H1 (cell line): ENCODE data around the gene DAPK1. TPM values are rescaled to one million over a fixed set of nuclear protein-coding genes. Genes with fewer than 3 reads are reported as not detected.

ENCODE experiments used
- CTCF ChIA-PET: fragments of 300-600 bp; sonication (Branson Sonifier 250); formaldehyde crosslinking; loops from one replicate; lab custom pipeline; 2021; ENCODE audit not compliant: partially characterized antibody; lab: Charles Lee
- POLR2A ChIA-PET: fragments of 300-600 bp; sonication (Branson Sonifier 250); formaldehyde crosslinking; loops from one replicate; lab custom pipeline; 2021; ENCODE audit warnings: inconsistent platforms; ENCODE audit not compliant: partially characterized antibody; lab: Charles Lee
- DNase-seq, 2 experiments: peaks; one replicate each; pipeline versions ENCODE4 v3.0.0 to v3.0.0-alpha.2; 2010 to 2022; ENCODE audit warnings: low spot score in 2 of 2, low read depth in 1 of 2, mixed read lengths in 1 of 2
- FAIRE-seq: peaks from 2 replicates; lab custom pipeline; 2011; peaks lifted over from hg19 to GRCh38; lab: Jason Lieb, UNC
- H2AFZ ChIP-seq: 2 replicates; pipeline ENCODE4 v1.8.1; 2012; ENCODE audit warnings: low read length, inconsistent platforms
- H2AK5ac ChIP-seq: 2 replicates; pipeline ENCODE4 v1.6.1; 2013; ENCODE audit warnings: low read depth, low read length
- H2BK120ac ChIP-seq: replicated peaks from 2 replicates; pipeline ENCODE3; 2013; ENCODE audit warnings: low read depth, low read length, inconsistent platforms
- H2BK12ac ChIP-seq: 2 replicates; pipeline ENCODE4 v1.6.1; 2013; ENCODE audit warnings: low read depth, low read length
- H2BK15ac ChIP-seq: 2 replicates; pipeline ENCODE4 v1.6.1; 2013; ENCODE audit warnings: low read length
- H2BK20ac ChIP-seq: 2 replicates; pipeline ENCODE4 v1.6.1; 2013; ENCODE audit warnings: low read length
- H2BK5ac ChIP-seq: 2 replicates; pipeline ENCODE4 v1.6.1; 2013; ENCODE audit warnings: low read depth, low read length
- H3K14ac ChIP-seq: 2 replicates; pipeline ENCODE4 v1.6.1; 2013; ENCODE audit warnings: inconsistent platforms; ENCODE audit not compliant: insufficient read length
- H3K18ac ChIP-seq: 2 replicates; pipeline ENCODE4 v1.6.1; 2013; ENCODE audit warnings: low read length; ENCODE audit errors: extremely low read depth
- H3K23ac ChIP-seq: 2 replicates; pipeline ENCODE4 v1.6.1; 2013; ENCODE audit warnings: inconsistent platforms; ENCODE audit not compliant: insufficient read length
- H3K23me2 ChIP-seq: 2 replicates; pipeline ENCODE4 v1.6.1; 2013; ENCODE audit warnings: low read depth, low read length
- H3K27ac ChIP-seq: 2 replicates; pipeline ENCODE4 v1.6.1; 2011; ENCODE audit warnings: low read depth, low read length, inconsistent platforms
- H3K27me3 ChIP-seq, 4 experiments: replicated peaks in 1 of 4; 1 replicate in 1 of 4; 2 replicates in 3 of 4; pipeline versions ENCODE4 v1.6.1 to v1.8.1; 2011 to 2013; ENCODE audit warnings: low read length in 3 of 4, mild to moderate bottlenecking in 3 of 4, inconsistent platforms in 2 of 4, mixed read lengths in 2 of 4, moderate library complexity in 1 of 4; ENCODE audit not compliant: control insufficient read depth in 3 of 4, insufficient read depth in 3 of 4; ENCODE audit errors: extremely low read depth in 1 of 4
- H3K36me3 ChIP-seq, 4 experiments: 2 replicates each; pipeline versions ENCODE4 v1.6.1 to v1.8.1; 2011 to 2013; ENCODE audit warnings: mild to moderate bottlenecking in 4 of 4, low read length in 3 of 4, moderate library complexity in 2 of 4, control low read depth in 1 of 4, inconsistent platforms in 1 of 4; ENCODE audit not compliant: insufficient read depth in 4 of 4, control insufficient read depth in 2 of 4
- H3K4ac ChIP-seq: replicated peaks from 2 replicates; pipeline ENCODE3; 2013; ENCODE audit warnings: low read length, low read depth, mixed read lengths, inconsistent platforms; ENCODE audit not compliant: insufficient read length
- H3K4me1 ChIP-seq, 4 experiments: replicated peaks in 1 of 4; 1 replicate in 1 of 4; 2 replicates in 3 of 4; pipeline versions ENCODE4 v1.6.1 to v1.8.1; 2011 to 2013; ENCODE audit warnings: low read length in 3 of 4, inconsistent platforms in 2 of 4, mixed read lengths in 1 of 4; ENCODE audit not compliant: insufficient read depth in 4 of 4, control insufficient read depth in 3 of 4
- H3K4me2 ChIP-seq, 2 experiments: 2 replicates each; pipeline versions ENCODE4 v1.6.1 to v1.8.1; 2011 to 2013; ENCODE audit warnings: low read depth in 2 of 2, low read length in 2 of 2, control low read depth in 1 of 2, inconsistent platforms in 1 of 2, mild to moderate bottlenecking in 1 of 2; ENCODE audit not compliant: insufficient read depth in 1 of 2
- H3K4me3 ChIP-seq, 4 experiments: fragments of 200-600, 300-600 bp in 1 of 4; sonication (generic), shearing (Covaris generic), sonication (Bioruptor Twin) in 1 of 4; 2 replicates each; pipeline versions ENCODE4 v1.5.1 to v1.8.1; 2011 to 2016; ENCODE audit warnings: low read length in 4 of 4, low read depth in 3 of 4, control low read depth in 2 of 4, inconsistent platforms in 2 of 4, mild to moderate bottlenecking in 2 of 4, mixed read lengths in 1 of 4, moderate library complexity in 1 of 4; ENCODE audit not compliant: insufficient read depth in 2 of 4; ENCODE audit errors: extremely low read depth in 1 of 4
- H3K56ac ChIP-seq: replicated peaks from 2 replicates; pipeline ENCODE3; 2013; ENCODE audit warnings: low read depth, mild to moderate bottlenecking, mixed read lengths, low read length, inconsistent platforms; ENCODE audit not compliant: insufficient read length
- H3K79me1 ChIP-seq: 2 replicates; pipeline ENCODE4 v1.6.1; 2013; ENCODE audit warnings: low read depth, low read length, control low read depth
- H3K79me2 ChIP-seq, 2 experiments: 2 replicates each; pipeline versions ENCODE4 v1.6.1 to v1.8.1; 2012 to 2013; ENCODE audit warnings: low read length in 2 of 2, mild to moderate bottlenecking in 2 of 2, inconsistent platforms in 1 of 2; ENCODE audit not compliant: insufficient read depth in 2 of 2, control insufficient read depth in 1 of 2
- H3K9ac ChIP-seq, 4 experiments: replicated peaks in 1 of 4; 1 replicate in 1 of 4; 2 replicates in 3 of 4; pipeline versions ENCODE4 v1.6.1 to v1.8.1; 2011 to 2013; ENCODE audit warnings: low read depth in 3 of 4, low read length in 3 of 4, control low read depth in 2 of 4, mild to moderate bottlenecking in 2 of 4, moderate library complexity in 2 of 4, inconsistent platforms in 1 of 4; ENCODE audit errors: extremely low read depth in 1 of 4
- H3K9me3 ChIP-seq, 2 experiments: 2 replicates each; pipeline versions ENCODE4 v1.6.1 to v1.8.1; 2012 to 2013; ENCODE audit warnings: mild to moderate bottlenecking in 2 of 2, moderate library complexity in 2 of 2, control low read depth in 1 of 2, inconsistent platforms in 1 of 2, low read depth in 1 of 2, low read length in 1 of 2, mixed read lengths in 1 of 2; ENCODE audit not compliant: insufficient read depth in 2 of 2
- H4K20me1 ChIP-seq, 2 experiments: replicated peaks in 1 of 2; 2 replicates each; pipeline versions ENCODE3 to v1.8.1; 2011 to 2013; ENCODE audit warnings: inconsistent platforms in 2 of 2, low read length in 2 of 2, mild to moderate bottlenecking in 1 of 2; ENCODE audit not compliant: insufficient read depth in 2 of 2, control insufficient read depth in 1 of 2
- H4K5ac ChIP-seq: 2 replicates; pipeline ENCODE4 v1.6.1; 2013; ENCODE audit warnings: low read length, low read depth, mixed read lengths, inconsistent platforms; ENCODE audit not compliant: insufficient read length
- H4K8ac ChIP-seq: 2 replicates; pipeline ENCODE4 v1.8.0; 2013; ENCODE audit warnings: mild to moderate bottlenecking, moderate library complexity, low read length, inconsistent platforms; ENCODE audit not compliant: insufficient read depth; ENCODE audit errors: extremely low read depth
- H4K91ac ChIP-seq: replicated peaks from 2 replicates; pipeline ENCODE3; 2013; ENCODE audit warnings: low read length, mixed read lengths, inconsistent platforms; ENCODE audit not compliant: insufficient read length
- BACH1 ChIP-seq: IDR thresholded peaks from 2 replicates; pipeline ENCODE4 v1.6.1; 2012; ENCODE audit warnings: low read length, improper control_type of control experiment
- RNF2 ChIP-seq: fragments of 200-900, 300-1000 bp; sonication (generic); IDR thresholded peaks from 2 replicates; pipeline ENCODE4 v1.7.1; 2016; ENCODE audit warnings: borderline replicate concordance, low read depth, mild to moderate bottlenecking, antibody characterized with exemption, low read length; ENCODE audit not compliant: poor library complexity, severe bottlenecking; ENCODE audit errors: missing control alignments
- SAP30 ChIP-seq: fragments of 300-600 bp; sonication (generic); IDR thresholded peaks from 2 replicates; pipeline ENCODE4 v1.7.1; 2012; ENCODE audit warnings: low read length, moderate library complexity, mild to moderate bottlenecking, inconsistent platforms; ENCODE audit not compliant: insufficient read depth, insufficient replicate concordance
- TBP ChIP-seq: IDR thresholded peaks from 2 replicates; pipeline ENCODE4 v1.6.1; 2011; ENCODE audit warnings: low read depth, low read length, improper control_type of control experiment
- WGBS, 2 experiments: shearing (Covaris generic) in 1 of 2; methylation state at CpG; one replicate each; pipeline versions ENCODE4 v1.1.6 to v1.1.7; 2013 to 2015; ENCODE audit warnings: low lambda C conversion rate in 2 of 2, mixed read lengths in 2 of 2, inconsistent platforms in 1 of 2, low coverage in 1 of 2, missing lambda C conversion rate in 1 of 2; ENCODE audit not compliant: insufficient replicate concordance in 2 of 2, insufficient coverage in 1 of 2, insufficient read length in 1 of 2; ENCODE audit errors: extremely low coverage in 1 of 2, missing lambda C conversion rate in 1 of 2; 5-methylcytosine and 5-hydroxymethylcytosine counted together
- polyA plus RNA-seq, 7 experiments: library from polyadenylated mRNA; depleted of rRNA in 3 of 7; stranded (reverse) in 5 of 7; unstranded in 2 of 7; fragments of >200 nt in 5 of 7; fragments of 200-250 nt in 2 of 7; gene quantifications; 1 replicate in 5 of 7; 2 replicates in 1 of 7; 4 replicates in 1 of 7; pipeline versions ENCODE4 v1.2.1 to v1.2.3, GENCODE V29; 2011 to 2013; ENCODE audit warnings: missing spikeins in 2 of 7, mixed read lengths in 2 of 7
- total RNA-seq: library from RNA; stranded (reverse); fragmentation: NEBNext Ultra II Directional; extraction: Animal tissue kit (Norgen Biotek cat#: 25700); gene quantifications from 2 replicates; pipeline ENCODE4 v1.2.1, GENCODE V29; 2021

The DAPK1 gene
- total and polyA plus RNA-seq, 2 of the 8 experiments (the other 6 are each of a cell fraction or from before 2014, with no cell fraction given): 62.4 to 131 TPM

- FAIRE-seq (no peak), DNase-seq (no peak)
- no peak overlapping the region for H3K4me2 ChIP-seq
- no peak overlapping the region for H3K9ac ChIP-seq
- H4K5ac ChIP-seq: no peak overlapping the region
- H3K79me1 ChIP-seq: no peaks in the 10 kb centered on the region
- peaks cover 6% of the 10 kb centered on the region; the same call in 1 of the 2 replicates for H3K23me2 ChIP-seq
- no peaks in the 10 kb centered on the region for H3K9me3 ChIP-seq
- WGBS, 2 experiments: 97% methylated on average over 5 of the region's 5 CpGs; no CpG with 5 or more reads in 1 of the 2 experiments
- no peak overlapping the region for H3K27ac ChIP-seq
- H3K79me2 ChIP-seq: no peaks in the 10 kb centered on the region
- no peak overlapping the region for H2BK12ac ChIP-seq
- TF ChIP-seq BACH1: no peak
- TF ChIP-seq SAP30: no peak
- TF ChIP-seq RNF2: no peak
- no peak for TF ChIP-seq TBP
- H4K20me1 ChIP-seq: peaks cover 0 to 5% of the 10 kb centered on the region in 2 experiments
- no peaks in the 10 kb centered on the region for H3K27me3 ChIP-seq
- POLR2A ChIA-PET: interaction anchor here (0.9 kb wide), 1 partner anchor 16 kb away, joined by 4 read pairs; the partner anchor contains the start of gene CTSL
- no peak overlapping the region for H2AFZ ChIP-seq
- peaks cover 15 to 28% (median 24%) of the 10 kb centered on the region in 4 experiments for H3K36me3 ChIP-seq
- H2BK5ac ChIP-seq: no peak overlapping the region
- no peak overlapping the region for H4K8ac ChIP-seq
- no peak overlapping the region for H2BK120ac ChIP-seq
- H3K4ac ChIP-seq: no peak overlapping the region
- H4K91ac ChIP-seq: no peak overlapping the region
- H3K56ac ChIP-seq: no peak overlapping the region
- no peak overlapping the region for H2AK5ac ChIP-seq
- CTCF ChIA-PET: interaction anchor here (1.0 to 2.9 kb wide), 4 partner anchors 26 to 124 kb away, joined by 3 to 15 read pairs (median 6); no protein-coding TSS in a partner anchor
- H2BK15ac ChIP-seq: no peak overlapping the region
- no peak overlapping the region for H3K23ac ChIP-seq
- H2BK20ac ChIP-seq: no peak overlapping the region
- H3K4me3 ChIP-seq: no peak overlapping the region
- H3K18ac ChIP-seq: no peak overlapping the region
- no peaks in the 10 kb centered on the region; a peak in 2 of 7 replicates for H3K4me1 ChIP-seq
- H3K14ac ChIP-seq: no peak overlapping the region
These were observed 212.8 kb downstream of the DAPK1 start for GRCh38 chr9:87710443-87710842.
